ENCODE measurements around the gene TCF20. TPM values are rescaled to one million over a fixed set of nuclear protein-coding genes. Genes with fewer than 3 reads are reported as not detected.

TCF20 gene
- total RNA-seq, 1 donor from 2014 or later: 27.6 TPM

DNA sequence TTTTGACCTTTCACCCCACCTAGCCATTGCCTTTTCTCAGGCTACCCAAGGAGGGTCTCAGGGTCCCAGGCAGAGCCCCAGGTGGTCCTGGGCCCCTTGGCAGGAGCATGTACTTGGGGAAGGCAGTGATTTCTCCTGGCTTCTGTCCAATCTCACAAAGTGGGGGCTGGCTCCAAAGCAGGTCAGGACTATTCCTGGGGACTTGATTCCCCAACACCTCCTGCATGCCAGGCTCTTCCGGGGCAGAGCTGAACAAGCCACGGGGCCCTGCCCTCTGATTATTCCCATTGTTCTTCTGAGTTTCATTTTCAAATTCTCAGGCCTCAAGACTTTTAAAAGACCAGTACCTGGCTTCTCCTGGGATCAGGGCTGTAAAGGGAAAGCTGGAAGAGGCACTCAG is 1.5 kb upstream of the TCF20 start:
- H3K4me3 ChIP-seq (ENCODE audit: low read depth, low read length): no peak overlapping the region

DNA sequence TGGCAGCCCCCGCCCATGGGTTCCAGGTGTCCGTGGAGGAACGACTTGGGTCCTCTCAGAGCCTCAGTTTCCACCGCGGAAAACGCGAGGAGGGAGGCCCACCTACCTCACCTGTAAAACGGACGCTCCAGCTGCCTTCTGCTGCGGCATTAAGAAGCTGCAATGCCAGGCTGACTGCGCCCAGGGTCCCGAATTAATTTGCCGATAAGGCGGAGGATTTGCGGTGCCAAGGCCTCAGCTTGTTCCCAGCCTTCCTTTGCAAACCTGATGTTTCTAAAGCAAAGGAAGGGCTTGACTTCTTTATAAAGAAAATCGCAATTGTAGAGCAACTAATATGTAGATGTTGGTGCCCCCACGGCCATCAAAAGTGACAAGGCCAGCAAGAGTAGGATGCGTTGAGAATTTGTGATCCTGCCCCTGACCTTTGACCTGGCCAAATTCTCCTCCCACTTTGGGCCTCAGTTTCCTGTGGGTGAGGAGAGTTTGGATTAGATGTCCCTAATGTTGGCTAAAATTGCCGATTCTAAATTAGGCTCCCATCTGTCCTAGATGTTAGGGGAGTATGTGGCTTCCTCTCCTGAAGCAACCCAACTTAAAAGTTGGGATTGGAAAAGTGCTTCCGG is 849 bp upstream of the TCF20 start:
- TF ChIP-seq, protein P1, sequence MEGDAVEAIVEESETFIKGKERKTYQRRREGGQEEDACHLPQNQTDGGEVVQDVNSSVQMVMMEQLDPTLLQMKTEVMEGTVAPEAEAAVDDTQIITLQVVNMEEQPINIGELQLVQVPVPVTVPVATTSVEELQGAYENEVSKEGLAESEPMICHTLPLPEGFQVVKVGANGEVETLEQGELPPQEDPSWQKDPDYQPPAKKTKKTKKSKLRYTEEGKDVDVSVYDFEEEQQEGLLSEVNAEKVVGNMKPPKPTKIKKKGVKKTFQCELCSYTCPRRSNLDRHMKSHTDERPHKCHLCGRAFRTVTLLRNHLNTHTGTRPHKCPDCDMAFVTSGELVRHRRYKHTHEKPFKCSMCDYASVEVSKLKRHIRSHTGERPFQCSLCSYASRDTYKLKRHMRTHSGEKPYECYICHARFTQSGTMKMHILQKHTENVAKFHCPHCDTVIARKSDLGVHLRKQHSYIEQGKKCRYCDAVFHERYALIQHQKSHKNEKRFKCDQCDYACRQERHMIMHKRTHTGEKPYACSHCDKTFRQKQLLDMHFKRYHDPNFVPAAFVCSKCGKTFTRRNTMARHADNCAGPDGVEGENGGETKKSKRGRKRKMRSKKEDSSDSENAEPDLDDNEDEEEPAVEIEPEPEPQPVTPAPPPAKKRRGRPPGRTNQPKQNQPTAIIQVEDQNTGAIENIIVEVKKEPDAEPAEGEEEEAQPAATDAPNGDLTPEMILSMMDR (conservative IDR thresholded peaks at IDR 0.05; ENCODE audit: low read depth, low read length): no peak
- H3K4me3 ChIP-seq (ENCODE audit: low read depth, low read length): peak overlapping the region; percentile 60
- DNase-seq (ENCODE audit: low read depth): no peak

More for the DNA sequence above, 1.5 kb upstream of the TCF20 start:
- no peak for DNase-seq (ENCODE audit: low read depth)
- TF ChIP-seq, protein P1 (conservative IDR thresholded peaks at IDR 0.05; ENCODE audit: low read depth, low read length): no peak

DNA sequence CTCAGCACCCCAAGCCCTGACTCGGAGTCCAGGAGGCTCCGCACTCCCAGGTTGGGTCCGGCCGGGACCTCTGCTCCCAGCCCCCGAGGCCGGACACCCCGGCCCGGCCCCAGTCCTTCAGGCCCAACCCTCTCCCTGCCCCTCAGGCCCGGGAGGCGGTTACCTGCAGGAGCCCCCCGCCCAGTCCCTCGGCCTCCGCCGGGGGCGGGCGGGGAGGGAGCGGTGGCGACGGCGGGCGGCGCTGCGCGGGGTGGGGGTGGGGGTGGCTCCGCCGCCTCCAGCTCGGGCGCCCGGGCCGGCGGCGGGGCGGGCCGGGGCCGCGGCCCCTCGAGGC is 310 bp downstream of the TCF20 start:
- no peak for DNase-seq (ENCODE audit: low read depth)
- H3K4me3 ChIP-seq (ENCODE audit: low read depth, low read length): peak overlapping the region; percentile 97
- TF ChIP-seq, protein P1 (conservative IDR thresholded peaks at IDR 0.05; ENCODE audit: low read depth, low read length): no peak

DNA sequence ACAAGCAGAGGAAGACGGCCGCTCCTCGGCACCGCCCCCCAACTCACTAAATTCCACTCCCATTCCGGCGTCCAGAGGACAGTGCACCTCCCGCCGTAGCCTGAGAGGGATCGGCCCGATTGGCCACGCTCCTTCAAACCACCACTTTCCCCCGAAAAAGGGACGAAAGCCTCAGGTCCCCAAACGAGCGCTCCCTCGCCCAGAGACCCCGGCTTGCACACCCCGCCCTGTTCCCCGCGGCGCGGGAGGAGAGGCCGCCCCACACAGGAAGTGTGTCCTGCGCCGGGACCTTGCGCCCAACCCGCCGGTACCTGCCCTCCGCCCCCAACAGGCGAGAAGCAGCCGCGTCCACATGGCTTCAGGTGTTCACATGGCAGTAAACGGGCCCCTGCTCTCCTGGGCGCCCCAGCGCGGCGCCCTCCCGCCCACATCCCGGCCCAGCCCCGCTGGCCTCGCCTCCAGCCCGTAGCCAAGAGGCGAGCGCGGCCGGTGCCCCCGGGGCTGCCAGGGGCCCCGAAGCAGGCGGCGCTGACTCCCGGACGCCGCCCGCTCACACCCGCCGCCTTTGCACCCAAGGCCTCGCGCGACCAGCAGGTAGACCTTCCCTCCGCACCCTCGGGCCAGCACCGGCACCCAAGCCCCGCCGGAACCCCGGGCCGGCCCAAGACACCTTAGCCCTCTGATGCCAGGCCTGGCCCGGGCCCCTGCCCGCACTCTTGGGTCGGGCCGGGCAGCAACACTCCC is 849 bp downstream of the TCF20 start:
- no peak for DNase-seq (ENCODE audit: low read depth)
- peak overlapping the region; percentile 97 for H3K4me3 ChIP-seq (ENCODE audit: low read depth, low read length)
- TF ChIP-seq, protein P1 (conservative IDR thresholded peaks at IDR 0.05; ENCODE audit: low read depth, low read length): peak; percentile 19

DNA sequence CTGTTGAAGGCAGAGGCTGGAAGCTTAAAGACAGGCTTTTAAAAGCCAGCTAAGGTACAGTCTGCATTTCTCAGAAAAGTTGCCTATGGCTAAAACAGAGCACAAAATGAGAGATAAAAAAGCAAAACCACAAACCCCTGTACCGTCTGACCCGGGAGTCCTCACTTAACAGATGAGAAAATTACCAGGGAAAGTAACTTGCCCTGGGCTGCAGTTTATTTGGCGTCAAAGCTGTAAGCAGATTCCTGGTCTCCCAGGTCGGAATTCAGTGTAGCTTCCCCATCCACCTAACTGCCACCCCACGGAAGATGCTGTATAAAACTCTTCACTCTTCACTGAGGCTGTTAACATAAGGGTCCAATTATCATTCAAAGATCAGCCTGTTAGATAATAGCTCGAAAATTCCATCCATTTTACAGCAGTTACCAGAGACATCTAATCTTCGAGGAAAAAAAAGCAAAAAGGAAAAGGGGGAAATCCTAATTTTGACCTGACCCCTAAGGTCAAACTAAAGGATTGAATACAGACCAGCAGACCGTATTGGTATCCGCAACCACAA is 1.5 kb downstream of the TCF20 start:
- no peak for DNase-seq (ENCODE audit: low read depth)
- H3K4me3 ChIP-seq (ENCODE audit: low read depth, low read length): peak overlapping the region; percentile 97
- TF ChIP-seq, protein P1 (conservative IDR thresholded peaks at IDR 0.05; ENCODE audit: low read depth, low read length): no peak

DNA sequence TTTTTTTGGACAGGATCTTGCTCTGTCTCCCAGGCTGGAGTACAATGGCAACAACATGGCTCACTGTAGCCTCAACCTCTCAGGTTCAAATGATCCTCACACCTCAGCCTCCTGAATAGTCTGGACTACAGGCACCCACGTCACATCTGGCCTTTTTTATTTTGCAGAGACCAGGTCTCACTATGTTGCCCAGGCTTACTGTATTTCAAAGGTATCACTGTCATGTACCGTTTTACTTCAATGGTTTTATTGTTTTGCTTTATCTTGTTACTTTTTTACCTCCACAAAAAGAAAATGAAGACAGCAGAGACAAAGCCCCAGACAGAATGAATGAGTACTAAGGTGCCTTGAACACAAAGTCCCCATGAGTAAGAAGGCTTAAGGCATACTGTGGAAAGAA is 5.1 kb downstream of the TCF20 start:
- TF ChIP-seq, protein P1 (conservative IDR thresholded peaks at IDR 0.05; ENCODE audit: low read depth, low read length): no peak
- DNase-seq (ENCODE audit: low read depth): no peak

More for the DNA sequence above, 5.1 kb downstream of the TCF20 start:
- no peak overlapping the region for H3K4me3 ChIP-seq (ENCODE audit: low read depth, low read length)
